Subcutaneous adipose tissue (tissue), 4 donors: Measurements from ENCODE around the gene PSENEN. TPM values are rescaled to one million over a fixed set of nuclear protein-coding genes. Genes with fewer than 3 reads are reported as not detected.

ENCODE experiments used
- total RNA-seq, 4 donors: library from RNA; depleted of rRNA; stranded (reverse); fragments of >200 nt; gene quantifications; one replicate each; pipeline ENCODE4 v1.1.0, GENCODE V29; 2016
- TF ChIP-seq, protein P1 (sequence below): fragments of 450-650 bp; IDR thresholded peaks from one replicate; pipeline ENCODE4 v1.5.1; 2016; ENCODE audit warnings: low read depth, mild to moderate bottlenecking, control low read depth, antibody characterized with exemption, moderate library complexity

PSENEN gene
- total RNA-seq, 4 donors from 2014 or later = 23.4 to 71.3 (median 35.7) TPM

DNA sequence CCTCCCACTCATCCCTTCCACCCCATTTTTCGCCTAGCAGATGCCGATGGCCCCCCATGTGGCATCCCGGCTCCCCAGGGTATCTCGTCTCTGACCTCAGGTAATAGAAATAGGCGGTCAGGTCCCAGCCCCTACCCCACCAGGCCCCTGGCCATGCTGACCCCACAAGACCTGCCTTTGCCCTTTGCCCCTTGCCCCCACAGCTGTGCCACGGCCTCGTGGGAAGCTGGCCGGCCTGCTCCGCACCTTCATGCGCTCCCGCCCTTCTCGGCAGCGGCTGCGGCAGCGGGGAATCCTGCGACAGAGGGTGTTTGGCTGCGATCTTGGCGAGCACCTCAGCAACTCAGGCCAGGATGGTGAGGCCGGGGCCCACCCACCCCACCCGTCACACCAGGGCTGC is 35.3 kb downstream of the PSENEN start:
- TF ChIP-seq, protein P1, sequence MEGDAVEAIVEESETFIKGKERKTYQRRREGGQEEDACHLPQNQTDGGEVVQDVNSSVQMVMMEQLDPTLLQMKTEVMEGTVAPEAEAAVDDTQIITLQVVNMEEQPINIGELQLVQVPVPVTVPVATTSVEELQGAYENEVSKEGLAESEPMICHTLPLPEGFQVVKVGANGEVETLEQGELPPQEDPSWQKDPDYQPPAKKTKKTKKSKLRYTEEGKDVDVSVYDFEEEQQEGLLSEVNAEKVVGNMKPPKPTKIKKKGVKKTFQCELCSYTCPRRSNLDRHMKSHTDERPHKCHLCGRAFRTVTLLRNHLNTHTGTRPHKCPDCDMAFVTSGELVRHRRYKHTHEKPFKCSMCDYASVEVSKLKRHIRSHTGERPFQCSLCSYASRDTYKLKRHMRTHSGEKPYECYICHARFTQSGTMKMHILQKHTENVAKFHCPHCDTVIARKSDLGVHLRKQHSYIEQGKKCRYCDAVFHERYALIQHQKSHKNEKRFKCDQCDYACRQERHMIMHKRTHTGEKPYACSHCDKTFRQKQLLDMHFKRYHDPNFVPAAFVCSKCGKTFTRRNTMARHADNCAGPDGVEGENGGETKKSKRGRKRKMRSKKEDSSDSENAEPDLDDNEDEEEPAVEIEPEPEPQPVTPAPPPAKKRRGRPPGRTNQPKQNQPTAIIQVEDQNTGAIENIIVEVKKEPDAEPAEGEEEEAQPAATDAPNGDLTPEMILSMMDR = no peak

DNA sequence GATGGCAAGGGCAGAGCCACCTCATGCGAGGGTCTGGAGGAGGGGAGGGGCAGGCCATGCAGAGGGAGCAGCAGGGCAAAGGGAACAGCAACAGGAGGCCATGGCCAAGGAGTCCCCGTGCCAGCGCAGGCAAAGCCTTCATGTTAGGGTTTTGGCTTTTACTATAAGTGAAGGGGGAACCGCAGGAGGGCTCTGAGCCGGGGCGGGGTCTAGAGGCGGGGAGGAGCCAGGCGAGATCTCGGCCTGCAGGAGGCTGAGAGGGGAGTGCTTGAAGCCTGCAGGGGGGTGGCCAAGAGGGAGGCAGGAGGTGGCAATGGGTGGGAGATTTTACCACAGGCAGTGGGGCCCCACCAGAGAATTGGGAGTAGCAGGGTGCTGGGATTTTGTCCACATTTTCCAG is 36.2 kb downstream of the PSENEN start:
- TF ChIP-seq, protein P1 = no peak

DNA sequence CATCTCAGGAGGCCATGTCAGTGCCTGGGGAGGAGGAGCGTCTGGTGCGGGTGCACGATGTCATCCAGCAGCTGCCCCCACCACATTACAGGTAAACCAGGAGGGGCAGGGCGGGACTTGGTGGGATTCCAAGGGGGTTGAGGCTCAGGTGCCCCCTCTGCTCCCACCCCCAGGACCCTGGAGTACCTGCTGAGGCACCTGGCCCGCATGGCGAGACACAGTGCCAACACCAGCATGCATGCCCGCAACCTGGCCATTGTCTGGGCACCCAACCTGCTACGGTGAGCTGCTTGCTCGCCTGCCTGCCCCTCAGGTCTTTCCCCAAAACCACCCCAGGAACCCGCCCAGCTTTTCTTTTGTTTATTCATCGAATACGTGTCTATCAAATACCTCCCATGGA is 37.1 kb downstream of the PSENEN start:
- TF ChIP-seq, protein P1 = no peak

DNA sequence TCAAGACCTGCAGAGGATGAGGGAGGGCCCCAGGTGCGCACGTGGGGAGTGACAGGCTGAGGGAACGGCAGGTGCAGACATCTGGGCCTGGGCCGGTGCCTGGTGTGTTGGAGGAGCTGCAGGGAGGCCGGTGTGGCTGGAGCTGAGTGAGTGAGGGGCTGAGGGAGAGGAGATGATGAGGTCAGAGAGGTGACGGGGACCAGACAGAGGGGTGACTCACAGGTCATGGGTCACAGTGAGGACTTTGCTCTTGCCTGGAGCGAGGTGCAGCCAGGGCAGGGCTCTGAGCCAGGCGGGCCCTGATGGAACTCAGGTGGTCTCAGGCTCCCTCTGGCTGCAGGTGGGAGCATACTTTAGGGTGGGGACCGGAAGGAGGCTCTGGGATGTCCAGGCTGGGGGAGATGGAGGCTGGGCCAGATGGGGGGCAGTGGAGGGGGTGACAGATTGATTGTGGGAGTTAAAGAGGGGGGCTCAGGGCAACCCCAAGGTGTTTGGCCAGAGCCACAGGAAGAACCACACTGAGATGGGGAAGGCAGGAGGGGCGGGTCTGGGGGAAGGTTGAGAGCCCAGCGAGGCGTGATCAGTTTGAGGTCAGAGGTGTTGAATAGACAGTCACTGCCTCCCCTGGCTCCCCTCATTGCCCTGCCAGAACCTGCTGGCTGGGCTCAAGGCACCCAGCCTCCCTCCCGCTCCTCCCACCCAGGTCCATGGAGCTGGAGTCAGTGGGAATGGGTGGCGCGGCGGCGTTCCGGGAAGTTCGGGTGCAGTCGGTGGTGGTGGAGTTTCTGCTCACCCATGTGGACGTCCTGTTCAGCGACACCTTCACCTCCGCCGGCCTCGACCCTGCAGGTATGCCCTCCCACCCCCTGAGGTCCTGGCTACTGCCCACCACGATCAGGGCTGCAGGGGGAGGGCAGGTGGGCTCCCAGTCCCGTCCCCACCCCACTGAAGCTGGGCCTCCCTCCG is 38.3 kb downstream of the PSENEN start:
- TF ChIP-seq, protein P1 = no peak

DNA sequence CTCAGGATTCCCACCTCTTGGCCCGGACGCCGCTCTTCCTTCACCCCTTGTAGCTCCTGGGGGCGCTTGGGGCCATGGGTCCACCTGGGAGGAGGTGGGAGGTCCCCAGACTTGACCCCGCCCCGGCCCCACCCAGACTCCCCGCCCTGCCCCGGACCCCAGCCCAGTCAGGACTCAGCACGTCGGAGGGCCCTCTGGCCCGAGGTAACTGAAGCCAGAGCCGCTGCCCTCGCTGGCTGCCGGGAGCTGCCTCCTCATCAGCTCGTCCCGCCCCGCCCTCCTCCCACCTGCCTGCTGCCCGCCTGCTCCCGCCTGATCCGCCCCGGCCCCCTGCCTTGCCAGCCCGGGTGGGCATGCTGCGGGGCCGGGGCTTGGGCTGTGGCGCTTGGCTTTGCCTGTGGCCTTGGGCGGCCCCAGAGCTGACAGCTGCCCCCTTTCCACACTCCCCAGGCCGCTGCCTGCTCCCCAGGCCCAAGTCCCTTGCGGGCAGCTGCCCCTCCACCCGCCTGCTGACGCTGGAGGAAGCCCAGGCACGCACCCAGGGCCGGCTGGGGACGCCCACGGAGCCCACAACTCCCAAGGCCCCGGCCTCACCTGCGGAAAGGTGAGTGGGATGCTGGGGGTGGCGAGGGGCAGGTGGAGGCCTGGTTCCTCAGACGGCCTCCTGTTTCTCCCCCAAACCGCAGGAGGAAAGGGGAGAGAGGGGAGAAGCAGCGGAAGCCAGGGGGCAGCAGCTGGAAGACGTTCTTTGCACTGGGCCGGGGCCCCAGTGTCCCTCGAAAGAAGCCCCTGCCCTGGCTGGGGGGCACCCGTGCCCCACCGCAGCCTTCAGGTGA is 39.3 kb downstream of the PSENEN start:
- TF ChIP-seq, protein P1 = no peak

DNA sequence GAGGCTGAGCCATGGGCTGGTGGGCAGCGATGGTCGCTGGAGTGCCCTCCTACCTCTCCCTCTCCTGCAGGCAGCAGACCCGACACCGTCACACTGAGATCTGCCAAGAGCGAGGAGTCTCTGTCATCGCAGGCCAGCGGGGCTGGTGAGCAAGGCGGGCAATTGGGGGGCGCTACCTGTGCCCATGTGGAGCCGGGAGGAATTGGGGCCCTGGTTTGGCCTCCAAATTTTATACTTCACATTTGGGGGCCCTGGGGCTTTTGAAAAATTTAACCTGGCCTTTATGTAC is 39.8 kb downstream of the PSENEN start:
- TF ChIP-seq, protein P1 = no peak
